Heart left ventricle (tissue), 13 donors: ENCODE measurements around the gene ABCA5.

Experiments used
- POLR2A ChIP-seq, 2 donors: fragments of 450-650 bp; IDR thresholded peaks; one replicate each; pipeline ENCODE4 v1.6.1; 2017; ENCODE audit warnings: antibody characterized with exemption in 2 of 2, mild to moderate bottlenecking in 2 of 2, moderate library complexity in 2 of 2
- TF ChIP-seq, protein P1 (sequence below), 12 donors: fragments of 200-600 bp; sonication (generic) in 4 of 12; IDR thresholded peaks; one replicate each; pipeline versions ENCODE4 v1.5.0 to v1.8.0; 2018 to 2022; ENCODE audit warnings: antibody characterized with exemption in 12 of 12, mild to moderate bottlenecking in 5 of 12
- donor health status: ischemic (EF 13 %, LVEDD 7.1; RV severe dilation, severe dysfunction).
- donor health status: DM: no; HTN: yes; CAD: no.
- donor health status: DM: no; HTN: no; CAD: no.
- donor health status: ischemic (EF 25% LVEDD 6.9; RV normal size, moderate dysfunction).
- donor health status: ischemic (EF 25% LVEDD 5.7; RV mildly dilated, moderate dysfunction).
- donor health status: ischemic (EF 35%, LVEDD 5.7; RV mildly dilated, moderate dysfunction).
- donor health status: nonischemic (EF 11% LVEDD 7.7; RV severe dilation, severe dysfunction).
- donor health status: DM: yes; HTN: yes; CAD: no.
- donor health status: PGD.
- donor health status: ischemic (EF 29% LVEDD 5.4; RV normal size, mild dysfunction).
- donor health status: nonischemic (EF 23%, LVEDD 6.1; RV moderate dilation, normal function).

- TF ChIP-seq, protein P1, sequence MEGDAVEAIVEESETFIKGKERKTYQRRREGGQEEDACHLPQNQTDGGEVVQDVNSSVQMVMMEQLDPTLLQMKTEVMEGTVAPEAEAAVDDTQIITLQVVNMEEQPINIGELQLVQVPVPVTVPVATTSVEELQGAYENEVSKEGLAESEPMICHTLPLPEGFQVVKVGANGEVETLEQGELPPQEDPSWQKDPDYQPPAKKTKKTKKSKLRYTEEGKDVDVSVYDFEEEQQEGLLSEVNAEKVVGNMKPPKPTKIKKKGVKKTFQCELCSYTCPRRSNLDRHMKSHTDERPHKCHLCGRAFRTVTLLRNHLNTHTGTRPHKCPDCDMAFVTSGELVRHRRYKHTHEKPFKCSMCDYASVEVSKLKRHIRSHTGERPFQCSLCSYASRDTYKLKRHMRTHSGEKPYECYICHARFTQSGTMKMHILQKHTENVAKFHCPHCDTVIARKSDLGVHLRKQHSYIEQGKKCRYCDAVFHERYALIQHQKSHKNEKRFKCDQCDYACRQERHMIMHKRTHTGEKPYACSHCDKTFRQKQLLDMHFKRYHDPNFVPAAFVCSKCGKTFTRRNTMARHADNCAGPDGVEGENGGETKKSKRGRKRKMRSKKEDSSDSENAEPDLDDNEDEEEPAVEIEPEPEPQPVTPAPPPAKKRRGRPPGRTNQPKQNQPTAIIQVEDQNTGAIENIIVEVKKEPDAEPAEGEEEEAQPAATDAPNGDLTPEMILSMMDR (IDR thresholded peaks at IDR 0.05), result no peak
- TF ChIP-seq POLR2A (IDR thresholded peaks at IDR 0.05), result no peak
Observed at GRCh38 chr17:69282002-69282401, 44.9 kb downstream of the ABCA5 start.
